Upper lobe of left lung (tissue), 4 donors: Measurements from ENCODE around the gene FAM151A.

Experiments used
- EP300 ChIP-seq, 4 donors: sonication (generic); formaldehyde crosslinking; IDR thresholded peaks; one replicate each; pipeline ENCODE4 v1.5.1; 2017; ENCODE audit warnings: antibody characterized with exemption in 4 of 4, control low read depth in 2 of 4
- POLR2A ChIP-seq, 4 donors: fragments of 450-650 bp; IDR thresholded peaks; one replicate each; pipeline ENCODE4 v1.5.1; 2016 to 2017; ENCODE audit warnings: antibody characterized with exemption in 4 of 4, mild to moderate bottlenecking in 2 of 4

- TF ChIP-seq EP300 (IDR thresholded peaks at IDR 0.05): no peak
- no peak for TF ChIP-seq POLR2A (IDR thresholded peaks at IDR 0.05)
Measured at GRCh38 chr1:54658164-54658913, 35.0 kb upstream of the FAM151A start.
